NB4 (cell line): ENCODE measurements around the gene ZNF784.

Experiments
- CTCF ChIP-seq: IDR thresholded peaks from one replicate; pipeline ENCODE4 v1.5.1; 2012; ENCODE audit warnings: low read depth, low read length
- MAX ChIP-seq: IDR thresholded peaks from 2 replicates; pipeline ENCODE4 v1.6.1; 2011; ENCODE audit warnings: low read depth, low read length
- MYC ChIP-seq: IDR thresholded peaks from 2 replicates; pipeline ENCODE4 v1.6.1; 2011; ENCODE audit warnings: low read depth, low read length
- POLR2A ChIP-seq: IDR thresholded peaks from 2 replicates; pipeline ENCODE4 v1.6.1; 2011; ENCODE audit warnings: mild to moderate bottlenecking; ENCODE audit not compliant: insufficient read length; ENCODE audit errors: extremely low read depth

DNA sequence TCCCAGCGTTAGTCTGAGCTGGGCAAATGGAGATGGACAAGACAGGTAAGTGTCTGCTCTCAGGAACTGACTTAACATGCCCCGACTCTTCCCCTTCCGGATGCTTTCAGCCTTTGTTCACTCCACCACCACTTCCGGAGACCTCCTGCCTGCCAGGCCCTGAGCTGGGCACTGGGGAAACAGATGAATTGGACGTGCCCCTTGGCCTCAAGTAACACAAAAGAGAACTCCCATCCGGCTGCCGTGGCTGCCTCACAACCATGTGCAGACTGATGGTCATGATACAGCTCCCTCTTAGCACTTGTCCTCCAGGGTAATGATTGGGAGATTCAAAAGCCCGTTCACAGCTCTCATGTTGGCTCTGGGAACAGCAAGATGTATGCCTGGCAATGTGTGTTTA, 6.9 kb downstream of the ZNF784 start:
- TF ChIP-seq MAX (no peak), CTCF (no peak), POLR2A (no peak), MYC (no peak)
